CD8-positive, alpha-beta memory T cell (primary cell): ENCODE results near the gene TRAT1. TPM values are rescaled to one million over a fixed set of nuclear protein-coding genes. Genes with fewer than 3 reads are reported as not detected.
A peak's percentile ranks its signal among the peaks of the same experiment; 100 is the strongest.
"Not testable (repeated sequence)": the region's sequence is repeated elsewhere in the genome, so short reads cannot be mapped to it uniquely, and the experiment has no call there.

Experiments
- CTCF ChIA-PET: fragments of 350-600 bp; sonication (Branson Sonifier 250); formaldehyde crosslinking; loops from one replicate; lab custom pipeline; 2021; ENCODE audit warnings: antibody characterized with exemption; lab: Charles Lee
- POLR2A ChIA-PET: fragments of 350-600 bp; sonication (Branson Sonifier 250); formaldehyde crosslinking; loops from one replicate; lab custom pipeline; 2021; ENCODE audit warnings: antibody characterized with exemption; lab: Charles Lee
- DNase-seq, 5 donors: peaks; one replicate each; pipeline versions ENCODE4 v3.0.0 to v3.0.0-alpha.2; 2020 to 2022; ENCODE audit warnings: mixed read lengths in 1 of 5
- H3K27ac ChIP-seq: one replicate; pipeline ENCODE4 v1.7.0; 2013; ENCODE audit warnings: low read depth, mild to moderate bottlenecking, low read length, moderate library complexity
- H3K27me3 ChIP-seq: 2 replicates; pipeline ENCODE4 v1.7.0; 2013; ENCODE audit warnings: low read length, mild to moderate bottlenecking; ENCODE audit not compliant: insufficient read depth, poor library complexity, severe bottlenecking
- H3K36me3 ChIP-seq: 2 replicates; pipeline ENCODE4 v1.7.0; 2013; ENCODE audit warnings: mild to moderate bottlenecking, low read length, moderate library complexity; ENCODE audit not compliant: insufficient read depth
- H3K4me1 ChIP-seq: 2 replicates; pipeline ENCODE4 v1.7.0; 2013; ENCODE audit warnings: mild to moderate bottlenecking, low read length, moderate library complexity; ENCODE audit not compliant: insufficient read depth
- H3K4me3 ChIP-seq: 2 replicates; pipeline ENCODE4 v1.7.0; 2013; ENCODE audit warnings: mild to moderate bottlenecking, low read length
- H3K9me3 ChIP-seq: 2 replicates; pipeline ENCODE4 v1.7.0; 2013; ENCODE audit warnings: mild to moderate bottlenecking, low read length
- H3K27ac Mint-ChIP-seq, 8 donors: one replicate each; pipeline ENCODE4 v1.8.0; 2020 to 2021; ENCODE audit warnings: mixed read lengths in 8 of 8, mild to moderate bottlenecking in 6 of 8, inconsistent platforms in 3 of 8, moderate library complexity in 3 of 8
- H3K27me3 Mint-ChIP-seq, 2 donors: one replicate each; pipeline ENCODE4 v1.8.0; 2020 to 2021; ENCODE audit warnings: mixed read lengths in 2 of 2, mild to moderate bottlenecking in 1 of 2, moderate library complexity in 1 of 2
- H3K36me3 Mint-ChIP-seq, 3 donors: one replicate each; pipeline ENCODE4 v1.8.0; 2020 to 2021; ENCODE audit warnings: mixed read lengths in 3 of 3, inconsistent platforms in 1 of 3, mild to moderate bottlenecking in 1 of 3
- H3K4me1 Mint-ChIP-seq, 3 donors: one replicate each; pipeline ENCODE4 v1.8.0; 2020 to 2021; ENCODE audit warnings: mixed read lengths in 3 of 3, inconsistent platforms in 1 of 3, mild to moderate bottlenecking in 1 of 3
- H3K4me3 Mint-ChIP-seq, 7 donors: one replicate each; pipeline ENCODE4 v1.8.0; 2020 to 2021; ENCODE audit warnings: mixed read lengths in 7 of 7, mild to moderate bottlenecking in 6 of 7, moderate library complexity in 4 of 7, inconsistent platforms in 2 of 7
- H3K9me3 Mint-ChIP-seq, 5 donors: one replicate each; pipeline ENCODE4 v1.8.0; 2020 to 2022; ENCODE audit warnings: mixed read lengths in 5 of 5, mild to moderate bottlenecking in 3 of 5, moderate library complexity in 2 of 5, inconsistent platforms in 1 of 5
- polyA plus RNA-seq: library from polyadenylated mRNA; unstranded; fragments of 300-500 nt; fragmentation: Illumina TruSeq; gene quantifications from one replicate; pipeline ENCODE4 v1.2.3, GENCODE V29; 2021
- total RNA-seq, 2 experiments: library from RNA; stranded (reverse); gene quantifications; one replicate each; pipeline ENCODE4 v1.2.3, GENCODE V29; 2021

The TRAT1 gene
- total and polyA plus RNA-seq, 3 experiments from 2014 or later, result 27.2 to 120 (median 29.1) TPM

DNA sequence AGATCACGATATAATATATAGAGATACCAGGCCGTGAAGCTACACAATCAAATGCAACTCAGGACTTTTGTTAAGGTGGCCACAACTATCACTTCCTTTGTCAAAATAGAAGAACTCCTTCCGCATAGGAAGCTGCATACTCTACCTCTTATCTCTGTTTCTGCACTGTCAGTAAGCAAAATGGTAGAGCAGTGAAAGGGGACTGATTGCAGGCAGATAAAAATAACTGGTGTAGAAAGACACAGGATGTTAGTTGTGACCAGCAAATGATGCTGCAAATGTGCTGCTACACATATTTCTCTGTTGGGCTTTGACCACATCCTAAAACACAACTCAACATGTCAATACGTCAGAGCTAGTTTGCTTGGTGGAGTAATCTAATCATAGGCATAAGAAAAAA is 16.3 kb upstream of the TRAT1 start:
- Mint-ChIP-seq H3K9me3 (peaks cover 0 to 13% (median 0%) of the 10 kb centered on the region in 5 donors), H3K4me1 (peaks cover 31 to 36% (median 33%) of the 10 kb centered on the region in 3 donors), H3K27me3 (no peaks in the 10 kb centered on the region), H3K27ac (peak overlapping the region; percentile 35 to 95 (median 80)), H3K4me3 (peak overlapping the region; percentile 5 to 78 (median 33)), H3K36me3 (peaks cover 0 to 4% (median 4%) of the 10 kb centered on the region in 3 donors)
- H3K9me3 ChIP-seq, result no peaks in the 10 kb centered on the region
- peak overlapping the region; percentile 6 for H3K4me3 ChIP-seq
- peak overlapping the region; percentile 19 for H3K27ac ChIP-seq
- no peaks in the 10 kb centered on the region for H3K27me3 ChIP-seq
- peaks cover 20% of the 10 kb centered on the region for H3K4me1 ChIP-seq
- no peaks in the 10 kb centered on the region for H3K36me3 ChIP-seq
- DNase-seq, result peak in 4 of 5 donors; percentile 10 to 82 (median 73)
- ChIA-PET CTCF (interaction anchor here (2.1 kb wide), 1 partner anchor 13 kb away, joined by 17 read pairs; no protein-coding TSS in a partner anchor), POLR2A (interaction anchor here (0.7 to 1.0 kb wide), 4 partner anchors 13 to 18 kb away, joined by 3 to 4 read pairs (median 3); partner anchors contain the start of gene TRAT1)

DNA sequence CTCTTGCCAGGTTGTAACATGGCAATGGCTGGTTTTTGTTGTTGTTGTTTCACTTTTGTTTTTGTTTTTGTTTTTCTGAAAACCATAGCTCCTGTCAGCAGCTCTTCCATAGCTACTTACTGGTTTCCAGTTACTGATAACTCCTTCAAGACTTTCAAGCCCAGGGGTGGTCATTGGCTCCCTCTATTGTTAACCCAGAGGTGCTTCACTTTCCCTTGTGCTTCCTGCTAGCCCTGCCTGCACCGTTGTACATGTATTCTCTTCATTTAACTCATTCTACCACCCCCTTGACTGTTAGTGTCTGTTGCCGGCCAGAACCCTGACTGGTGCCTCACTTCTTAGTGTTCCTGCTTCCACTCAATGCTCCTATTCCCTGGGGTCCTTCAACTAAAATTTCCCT is 4.2 kb upstream of the TRAT1 start:
- H3K4me1 Mint-ChIP-seq, result peaks cover 23 to 42% (median 39%) of the 10 kb centered on the region in 3 donors
- no peak overlapping the region for H3K27ac ChIP-seq
- peaks cover 0 to 7% (median 0%) of the 10 kb centered on the region in 3 donors for H3K36me3 Mint-ChIP-seq
- H3K27me3 ChIP-seq, result no peaks in the 10 kb centered on the region
- H3K27ac Mint-ChIP-seq, result peak overlapping the region in 7 of 8 donors; percentile 3 to 76 (median 34)
- DNase-seq, result peak; percentile 42 to 78 (median 52)
- CTCF ChIA-PET, result interaction anchor here (0.6 to 8.0 kb wide), 20 partner anchors 8 to 266 kb away, joined by 3 to 57 read pairs (median 4); partner anchors contain the start of genes CIP2A and DZIP3
- H3K36me3 ChIP-seq, result no peaks in the 10 kb centered on the region
- H3K4me3 Mint-ChIP-seq, result peak overlapping the region in 1 of 7 donors; percentile 2
- POLR2A ChIA-PET, result no interaction called here
- no peaks in the 10 kb centered on the region for H3K27me3 Mint-ChIP-seq
- peaks cover 0 to 1% (median 0%) of the 10 kb centered on the region in 5 donors for H3K9me3 Mint-ChIP-seq
- H3K4me1 ChIP-seq, result peaks cover 34% of the 10 kb centered on the region
- H3K9me3 ChIP-seq, result no peaks in the 10 kb centered on the region
- H3K4me3 ChIP-seq, result no peak overlapping the region

DNA sequence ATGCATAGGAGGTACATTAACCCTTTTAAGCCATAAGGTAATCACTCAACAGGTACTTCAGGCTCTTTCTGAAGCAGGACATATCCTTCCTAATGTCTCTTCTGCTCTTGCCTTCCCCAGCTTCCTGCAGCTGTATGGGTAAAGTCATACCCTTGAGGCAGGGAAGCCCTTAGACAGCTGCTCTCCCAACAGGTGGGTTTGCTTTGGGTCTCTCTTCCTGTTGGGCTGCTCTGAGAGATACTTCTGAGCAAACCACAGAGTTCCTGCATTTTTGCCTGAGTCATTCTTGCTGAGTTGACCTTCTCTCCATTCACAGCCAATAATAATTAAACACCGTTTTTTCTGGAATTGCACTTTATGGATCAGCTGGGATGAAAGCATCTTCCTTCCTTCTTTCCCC is 2.0 kb upstream of the TRAT1 start:
- H3K4me1 Mint-ChIP-seq, result peaks cover 31 to 53% (median 47%) of the 10 kb centered on the region in 3 donors
- peak overlapping the region; percentile 70 to 94 (median 88) for H3K27ac Mint-ChIP-seq
- peaks cover 0 to 1% (median 0%) of the 10 kb centered on the region in 5 donors for H3K9me3 Mint-ChIP-seq

DNA sequence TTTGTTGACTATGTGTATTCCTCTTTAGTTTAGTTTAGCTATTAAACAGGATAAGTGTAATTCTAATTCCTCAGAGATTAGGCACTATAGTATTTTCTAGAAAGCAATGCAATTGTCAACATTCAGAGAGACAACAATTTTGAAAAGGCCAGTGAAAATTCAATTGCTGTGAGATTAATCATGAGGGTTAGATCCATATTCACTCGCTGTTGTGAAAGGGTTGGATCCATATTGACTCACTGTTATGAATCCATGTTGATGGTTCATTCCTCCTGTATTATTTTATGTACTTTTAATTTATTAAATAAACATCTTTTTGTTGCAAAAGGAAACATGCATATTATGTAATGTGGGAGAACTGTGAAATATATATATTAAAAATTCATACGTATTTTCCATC is 641 bp downstream of the TRAT1 start:
- Mint-ChIP-seq H3K36me3 (peaks cover 3 to 38% (median 4%) of the 10 kb centered on the region in 3 donors), H3K27me3 (no peaks in the 10 kb centered on the region), H3K4me3 (peak overlapping the region; percentile 87 to 93 (median 90)), H3K27ac (peak overlapping the region; percentile 68 to 98 (median 88)), H3K9me3 (no peaks in the 10 kb centered on the region), H3K4me1 (peaks cover 57 to 73% (median 69%) of the 10 kb centered on the region in 3 donors)
- H3K27me3 ChIP-seq, result no peaks in the 10 kb centered on the region
- DNase-seq, result no peak
- no peaks in the 10 kb centered on the region for H3K36me3 ChIP-seq
- ChIA-PET POLR2A (interaction anchor here (0.9 to 2.3 kb wide), 2 partner anchors 10 to 221 kb away, joined by 3 to 10 read pairs; no protein-coding TSS in a partner anchor), CTCF (interaction anchor here (8.0 kb wide), 1 partner anchor 10 kb away, joined by 57 read pairs; no protein-coding TSS in a partner anchor)
- peak overlapping the region; percentile 66 for H3K27ac ChIP-seq
- H3K4me1 ChIP-seq, result peaks cover 41% of the 10 kb centered on the region
- peak overlapping the region; percentile 80 for H3K4me3 ChIP-seq
- no peaks in the 10 kb centered on the region for H3K9me3 ChIP-seq

More for the DNA sequence above, 2.0 kb upstream of the TRAT1 start:
- POLR2A ChIA-PET, result interaction anchor here (0.6 to 2.2 kb wide), 4 partner anchors 14 to 247 kb away, joined by 3 to 6 read pairs (median 4); partner anchors contain the start of genes CIP2A and DZIP3
- Mint-ChIP-seq H3K27me3 (no peaks in the 10 kb centered on the region), H3K4me3 (peak overlapping the region; percentile 67 to 81 (median 76)), H3K36me3 (peaks cover 1 to 22% (median 3%) of the 10 kb centered on the region in 3 donors)
- no peaks in the 10 kb centered on the region for H3K9me3 ChIP-seq
- no peak for DNase-seq
- no peaks in the 10 kb centered on the region for H3K36me3 ChIP-seq
- no peak overlapping the region for H3K27ac ChIP-seq
- H3K27me3 ChIP-seq, result no peaks in the 10 kb centered on the region
- H3K4me1 ChIP-seq, result peaks cover 34% of the 10 kb centered on the region
- CTCF ChIA-PET, result interaction anchor here (1.2 to 8.0 kb wide), 7 partner anchors 12 to 332 kb away, joined by 3 to 57 read pairs (median 14); no protein-coding TSS in a partner anchor
- H3K4me3 ChIP-seq, result peak overlapping the region; percentile 4

DNA sequence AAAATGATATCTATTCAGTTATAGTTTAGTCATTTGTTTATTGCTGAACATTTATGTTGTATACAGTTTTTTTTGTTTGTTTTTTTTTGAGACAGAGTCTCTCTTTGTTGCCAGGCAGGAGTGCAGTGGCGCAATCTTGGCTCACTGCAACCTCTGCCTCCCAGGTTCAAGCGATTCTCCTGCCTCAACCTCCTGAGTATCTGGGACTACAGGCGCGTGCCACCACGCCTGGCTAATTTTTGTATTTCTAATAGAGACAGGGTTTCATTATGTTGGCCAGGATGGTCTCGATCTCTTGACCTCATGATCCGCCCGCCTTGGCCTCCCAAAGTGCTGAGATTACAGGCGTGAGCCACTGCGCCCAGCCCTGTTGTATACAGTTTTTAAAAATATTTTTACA is 1.2 kb downstream of the TRAT1 start:
- not testable (repeated sequence) for DNase-seq, H3K27me3 ChIP-seq, H3K9me3 Mint-ChIP-seq, H3K36me3 ChIP-seq, H3K27me3 Mint-ChIP-seq, H3K9me3 ChIP-seq
- peak overlapping the region; percentile 87 to 95 (median 90) for H3K4me3 Mint-ChIP-seq
- peaks cover 57 to 73% (median 69%) of the 10 kb centered on the region in 3 donors for H3K4me1 Mint-ChIP-seq
- H3K36me3 Mint-ChIP-seq, result peaks cover 3 to 44% (median 9%) of the 10 kb centered on the region in 3 donors
- ChIA-PET CTCF (interaction anchor here (8.0 kb wide), 1 partner anchor 9 kb away, joined by 57 read pairs; no protein-coding TSS in a partner anchor), POLR2A (interaction anchor here (0.8 to 2.3 kb wide), 5 partner anchors 10 to 221 kb away, joined by 3 to 10 read pairs (median 3); no protein-coding TSS in a partner anchor)
- Histone ChIP-seq H3K4me3 (peak overlapping the region; percentile 74), H3K4me1 (peaks cover 41% of the 10 kb centered on the region), H3K27ac (peak overlapping the region; percentile 66)
- peak overlapping the region; percentile 43 to 96 (median 94) for H3K27ac Mint-ChIP-seq

- Histone ChIP-seq H3K4me3 (peak overlapping the region; percentile 49), H3K4me1 (peaks cover 44% of the 10 kb centered on the region), H3K27me3 (no peaks in the 10 kb centered on the region), H3K36me3 (no peaks in the 10 kb centered on the region), H3K27ac (no peak overlapping the region), H3K9me3 (no peaks in the 10 kb centered on the region)
- no peak for DNase-seq
- ChIA-PET POLR2A (no interaction called here), CTCF (interaction anchor here (1.0 to 1.9 kb wide), 5 partner anchors 9 to 164 kb away, joined by 3 to 6 read pairs (median 4); no protein-coding TSS in a partner anchor)
- Mint-ChIP-seq H3K4me1 (peaks cover 70 to 80% (median 74%) of the 10 kb centered on the region in 3 donors), H3K4me3 (peak overlapping the region; percentile 82 to 93 (median 89)), H3K36me3 (peaks cover 13 to 62% (median 22%) of the 10 kb centered on the region in 3 donors), H3K27ac (peak overlapping the region; percentile 12 to 86 (median 75)), H3K27me3 (no peaks in the 10 kb centered on the region), H3K9me3 (no peaks in the 10 kb centered on the region)
Observed at GRCh38 chr3:108826309-108827187, 4.0 kb downstream of the TRAT1 start.

DNA sequence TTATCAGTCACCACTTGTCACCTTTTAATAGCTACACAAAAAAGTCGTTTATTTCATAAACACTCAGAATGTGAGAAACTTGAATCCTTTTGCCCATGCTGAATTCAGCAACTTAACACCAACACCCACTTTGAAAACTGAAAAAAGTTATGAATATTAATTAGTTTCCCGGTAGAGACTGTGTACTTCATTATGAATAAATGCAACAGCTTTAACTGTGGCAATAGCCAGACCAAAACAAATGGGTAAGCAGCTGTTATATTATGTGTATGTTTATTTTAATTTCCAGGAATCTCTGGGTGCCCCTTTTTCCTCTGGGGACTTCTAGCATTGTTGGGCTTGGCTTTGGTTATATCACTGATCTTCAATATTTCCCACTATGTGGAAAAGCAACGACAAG is 7.8 kb downstream of the TRAT1 start:
- Histone ChIP-seq H3K4me1 (peaks cover 72% of the 10 kb centered on the region), H3K4me3 (peak overlapping the region; percentile 17), H3K36me3 (no peaks in the 10 kb centered on the region), H3K27ac (no peak overlapping the region), H3K9me3 (no peaks in the 10 kb centered on the region), H3K27me3 (no peaks in the 10 kb centered on the region)
- Mint-ChIP-seq H3K4me1 (peaks cover 94 to 98% (median 96%) of the 10 kb centered on the region in 3 donors), H3K4me3 (peak overlapping the region; percentile 26 to 79 (median 55)), H3K9me3 (no peaks in the 10 kb centered on the region), H3K36me3 (peaks cover 10 to 75% (median 27%) of the 10 kb centered on the region in 3 donors), H3K27me3 (no peaks in the 10 kb centered on the region), H3K27ac (peak overlapping the region; percentile 27 to 93 (median 76))
- no peak for DNase-seq
- ChIA-PET CTCF (interaction anchor here (6.4 kb wide), 1 partner anchor 9 kb away, joined by 57 read pairs; the partner anchor contains the start of gene TRAT1), POLR2A (interaction anchor here (0.5 kb wide), 1 partner anchor 238 kb away, joined by 4 read pairs; no protein-coding TSS in a partner anchor)
